ENCODE measurements around the gene CD300E. TPM values are rescaled to one million over a fixed set of nuclear protein-coding genes. Genes with fewer than 3 reads are reported as not detected.

CD300E gene
- total and polyA plus RNA-seq, 2 donors (not counting 1 experiment from before 2014, with no cell fraction given), result 0.10 to 0.92 TPM

DNA sequence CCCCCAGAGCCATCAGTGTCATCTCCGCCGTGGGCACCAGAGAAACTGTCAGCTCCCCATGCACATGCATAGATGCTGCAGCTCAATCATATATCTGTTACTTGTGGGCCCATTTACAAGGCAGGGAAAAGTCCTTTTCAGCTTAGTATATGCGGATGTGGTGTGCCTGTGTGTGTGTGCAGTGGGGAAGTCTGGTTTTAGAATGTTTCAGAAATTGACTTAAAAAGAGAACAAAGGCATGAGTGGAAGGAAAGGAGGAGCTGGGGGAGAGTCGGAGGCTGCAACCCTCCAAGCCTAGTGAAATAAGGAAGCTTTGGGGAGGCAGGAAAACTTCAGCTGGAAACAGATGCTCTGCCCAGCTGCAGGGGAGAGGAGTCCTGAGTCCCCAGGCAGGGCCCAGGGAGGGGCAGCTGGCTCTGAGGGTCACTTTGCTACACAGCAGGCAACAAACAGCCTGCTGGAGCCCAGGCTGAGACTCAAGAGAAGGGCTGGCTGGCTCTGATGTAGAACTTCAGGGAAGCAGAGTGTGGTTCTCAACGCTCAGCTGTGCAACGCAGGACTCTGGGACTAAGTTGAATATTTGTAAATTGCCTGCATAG is 20.4 kb downstream of the CD300E start:
- DNase-seq, result no peak
- H3K4me1 Mint-ChIP-seq, result peaks cover 49% of the 10 kb centered on the region
- WGBS (ENCODE audit: insufficient coverage), result 62% methylated on average over 6 of the region's 6 CpGs

More for the DNA sequence above, 20.4 kb downstream of the CD300E start:
- Histone ChIP-seq H3K27me3 (replicated peaks in 1 of 4; ENCODE audit: control extremely low read depth in 1 of 4, control insufficient read depth in 3 of 4, insufficient read depth in 4 of 4, low read length in 3 of 4) (peaks cover 0 to 9% (median 1%) of the 10 kb centered on the region in 4 experiments), H3K79me2 (ENCODE audit: control insufficient read depth, insufficient read depth, low read length) (no peaks in the 10 kb centered on the region), H3K4me3 (ENCODE audit: control extremely low read depth in 1 of 5, extremely low read depth in 1 of 5, insufficient read depth in 1 of 5, low read depth in 2 of 5, low read length in 4 of 5) (no peak overlapping the region), H3K27ac (ENCODE audit: low read length in 2 of 2) (no peak overlapping the region), H3K36me3 (replicated peaks in 1 of 2; ENCODE audit: control extremely low read depth in 1 of 2, control insufficient read depth in 1 of 2, extremely low read depth in 1 of 2, insufficient read depth in 2 of 2, low read length in 1 of 2) (no peaks in the 10 kb centered on the region), H4K20me1 (ENCODE audit: control insufficient read depth, insufficient read depth, low read length, poor library complexity, severe bottlenecking) (no peaks in the 10 kb centered on the region), H3K9me3 (ENCODE audit: control extremely low read depth in 1 of 3, control insufficient read depth in 2 of 3, insufficient read depth in 1 of 3, low read length in 2 of 3) (peaks cover 0 to 13% (median 3%) of the 10 kb centered on the region in 3 donors), H3K9ac (ENCODE audit: low read length) (no peak overlapping the region), H3K4me1 (ENCODE audit: control insufficient read depth in 2 of 2, insufficient read depth in 2 of 2, low read length in 2 of 2) (peaks cover 52 to 55% of the 10 kb centered on the region in 2 donors), H2AFZ (ENCODE audit: insufficient read depth, low read depth, low read length, poor library complexity, severe bottlenecking) (no peak overlapping the region), H3K4me2 (replicated peaks; ENCODE audit: low read depth, low read length, poor library complexity, severe bottlenecking) (peak overlapping the region; percentile 40)
- CTCF ChIA-PET, result interaction anchor here (1.0 to 1.9 kb wide), 15 partner anchors 14 to 358 kb away, joined by 3 to 8 read pairs (median 5); partner anchors contain the start of gene CD300H
- POLR2A ChIA-PET, result no interaction called here
- intact Hi-C loops (cut with micrococcal nuclease), result loop anchor here (5.0 kb wide), 2 partner anchors 39 to 236 kb away; partner anchors contain the start of gene GPR142
- H3K4me3 Mint-ChIP-seq, result no peak overlapping the region
- ATAC-seq (ENCODE audit: low read depth), result no peak
- H3K27me3 Mint-ChIP-seq, result peaks cover 6% of the 10 kb centered on the region
- TF ChIP-seq, protein P1, sequence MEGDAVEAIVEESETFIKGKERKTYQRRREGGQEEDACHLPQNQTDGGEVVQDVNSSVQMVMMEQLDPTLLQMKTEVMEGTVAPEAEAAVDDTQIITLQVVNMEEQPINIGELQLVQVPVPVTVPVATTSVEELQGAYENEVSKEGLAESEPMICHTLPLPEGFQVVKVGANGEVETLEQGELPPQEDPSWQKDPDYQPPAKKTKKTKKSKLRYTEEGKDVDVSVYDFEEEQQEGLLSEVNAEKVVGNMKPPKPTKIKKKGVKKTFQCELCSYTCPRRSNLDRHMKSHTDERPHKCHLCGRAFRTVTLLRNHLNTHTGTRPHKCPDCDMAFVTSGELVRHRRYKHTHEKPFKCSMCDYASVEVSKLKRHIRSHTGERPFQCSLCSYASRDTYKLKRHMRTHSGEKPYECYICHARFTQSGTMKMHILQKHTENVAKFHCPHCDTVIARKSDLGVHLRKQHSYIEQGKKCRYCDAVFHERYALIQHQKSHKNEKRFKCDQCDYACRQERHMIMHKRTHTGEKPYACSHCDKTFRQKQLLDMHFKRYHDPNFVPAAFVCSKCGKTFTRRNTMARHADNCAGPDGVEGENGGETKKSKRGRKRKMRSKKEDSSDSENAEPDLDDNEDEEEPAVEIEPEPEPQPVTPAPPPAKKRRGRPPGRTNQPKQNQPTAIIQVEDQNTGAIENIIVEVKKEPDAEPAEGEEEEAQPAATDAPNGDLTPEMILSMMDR (IDR thresholded peaks at IDR 0.05), result no peak
- TF ChIP-seq EZH2 (IDR thresholded peaks at IDR 0.05; ENCODE audit: borderline replicate concordance, insufficient read depth, low read depth, low read length, poor library complexity, severe bottlenecking), result no peak
- H3K9me3 Mint-ChIP-seq (ENCODE audit: insufficient read depth), result no peaks in the 10 kb centered on the region
- no peak overlapping the region for H3K27ac Mint-ChIP-seq

Measured in B cell (primary cell).